ENCODE measurements around the gene BHMT. TPM values are rescaled to one million over a fixed set of nuclear protein-coding genes. Genes with fewer than 3 reads are reported as not detected.

The BHMT gene
- total and polyA plus RNA-seq, 10 of the 15 experiments (the other 5 are each of a cell fraction or from before 2014, with no cell fraction given): 0.44 TPM; not detected in 9

DNA sequence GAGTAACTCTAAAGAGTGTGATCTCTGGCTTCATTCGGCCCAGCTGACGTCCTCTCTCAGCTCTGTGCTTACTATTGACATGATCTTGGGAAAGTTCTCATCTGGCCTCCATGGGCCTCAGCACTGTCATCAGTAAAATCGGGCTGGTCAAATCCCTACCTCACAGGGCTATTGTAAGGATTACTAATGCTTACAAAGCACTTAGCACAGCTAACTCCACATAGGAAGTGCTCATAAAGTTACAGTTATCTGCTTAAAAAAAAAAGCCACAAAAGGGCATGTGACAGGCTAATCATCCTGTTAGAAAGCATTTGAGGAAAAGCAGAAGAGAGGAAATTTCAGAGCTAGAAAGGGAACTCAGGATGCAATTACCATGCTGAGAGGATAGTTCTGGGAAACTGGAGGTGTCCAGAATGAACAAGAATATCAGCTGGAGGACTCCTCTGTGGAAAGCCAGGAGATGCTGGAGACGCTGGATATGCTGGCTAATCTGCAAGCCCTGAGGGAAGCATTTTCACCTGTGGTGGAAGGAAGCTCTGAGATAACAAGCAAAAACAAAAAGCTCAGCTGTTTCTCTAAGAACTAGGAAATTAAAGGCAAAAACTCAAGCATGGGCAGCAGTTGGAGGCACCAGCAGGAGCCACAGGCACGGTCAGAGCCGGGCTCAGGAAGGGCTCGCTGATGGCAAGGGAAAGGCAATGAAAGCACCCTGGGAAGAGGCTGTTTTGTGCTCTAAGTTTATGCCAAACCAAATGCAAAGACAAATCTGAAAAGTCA lies 4.4 kb upstream of the BHMT start (continued):
- TF ChIP-seq, protein P1, sequence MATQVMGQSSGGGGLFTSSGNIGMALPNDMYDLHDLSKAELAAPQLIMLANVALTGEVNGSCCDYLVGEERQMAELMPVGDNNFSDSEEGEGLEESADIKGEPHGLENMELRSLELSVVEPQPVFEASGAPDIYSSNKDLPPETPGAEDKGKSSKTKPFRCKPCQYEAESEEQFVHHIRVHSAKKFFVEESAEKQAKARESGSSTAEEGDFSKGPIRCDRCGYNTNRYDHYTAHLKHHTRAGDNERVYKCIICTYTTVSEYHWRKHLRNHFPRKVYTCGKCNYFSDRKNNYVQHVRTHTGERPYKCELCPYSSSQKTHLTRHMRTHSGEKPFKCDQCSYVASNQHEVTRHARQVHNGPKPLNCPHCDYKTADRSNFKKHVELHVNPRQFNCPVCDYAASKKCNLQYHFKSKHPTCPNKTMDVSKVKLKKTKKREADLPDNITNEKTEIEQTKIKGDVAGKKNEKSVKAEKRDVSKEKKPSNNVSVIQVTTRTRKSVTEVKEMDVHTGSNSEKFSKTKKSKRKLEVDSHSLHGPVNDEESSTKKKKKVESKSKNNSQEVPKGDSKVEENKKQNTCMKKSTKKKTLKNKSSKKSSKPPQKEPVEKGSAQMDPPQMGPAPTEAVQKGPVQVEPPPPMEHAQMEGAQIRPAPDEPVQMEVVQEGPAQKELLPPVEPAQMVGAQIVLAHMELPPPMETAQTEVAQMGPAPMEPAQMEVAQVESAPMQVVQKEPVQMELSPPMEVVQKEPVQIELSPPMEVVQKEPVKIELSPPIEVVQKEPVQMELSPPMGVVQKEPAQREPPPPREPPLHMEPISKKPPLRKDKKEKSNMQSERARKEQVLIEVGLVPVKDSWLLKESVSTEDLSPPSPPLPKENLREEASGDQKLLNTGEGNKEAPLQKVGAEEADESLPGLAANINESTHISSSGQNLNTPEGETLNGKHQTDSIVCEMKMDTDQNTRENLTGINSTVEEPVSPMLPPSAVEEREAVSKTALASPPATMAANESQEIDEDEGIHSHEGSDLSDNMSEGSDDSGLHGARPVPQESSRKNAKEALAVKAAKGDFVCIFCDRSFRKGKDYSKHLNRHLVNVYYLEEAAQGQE (IDR thresholded peaks at IDR 0.05; ENCODE audit: low read depth, low read length): no peak
- no peak for TF ChIP-seq MEF2B (IDR thresholded peaks at IDR 0.05; ENCODE audit: partially characterized antibody, poor library complexity, severe bottlenecking)

DNA sequence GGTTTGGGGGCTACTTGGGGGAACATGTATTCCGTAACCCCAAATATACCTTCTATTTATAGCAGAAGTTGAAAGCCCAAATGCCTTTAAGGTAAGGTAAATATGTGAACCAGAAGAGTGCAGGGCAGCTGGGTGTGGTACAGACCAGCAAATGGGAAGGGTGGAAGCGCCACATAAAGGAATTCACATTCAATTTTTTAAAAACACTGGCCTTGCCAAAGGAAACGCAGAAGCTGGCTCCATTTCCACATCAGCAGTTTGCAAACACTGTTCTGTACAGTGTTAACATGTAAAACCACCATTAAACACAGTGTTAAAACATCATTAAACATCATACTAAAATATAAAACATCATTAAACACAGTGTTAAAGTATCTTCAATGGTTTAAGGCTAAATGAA lies 3.5 kb upstream of the BHMT start:
- H4K20me1 ChIP-seq (ENCODE audit: control insufficient read depth, insufficient read depth): no peaks in the 10 kb centered on the region
- intact Hi-C loops (cut with micrococcal nuclease; ENCODE audit: unreplicated experiment): no loop called here
- no peak for TF ChIP-seq PML (IDR thresholded peaks at IDR 0.05; ENCODE audit: low read length)
- no peak for TF ChIP-seq EZH2 (IDR thresholded peaks at IDR 0.05; ENCODE audit: borderline replicate concordance, control insufficient read depth, low read depth, low read length)
- TF ChIP-seq RAD21 (IDR thresholded peaks at IDR 0.05; ENCODE audit: insufficient read depth, low read depth, low read length): no peak
- no peak for TF ChIP-seq NFYB (IDR thresholded peaks at IDR 0.05; ENCODE audit: insufficient read depth, low read depth, low read length)
- no peak for TF ChIP-seq ZSCAN29 (IDR thresholded peaks at IDR 0.05)
- TF ChIP-seq, protein P2, sequence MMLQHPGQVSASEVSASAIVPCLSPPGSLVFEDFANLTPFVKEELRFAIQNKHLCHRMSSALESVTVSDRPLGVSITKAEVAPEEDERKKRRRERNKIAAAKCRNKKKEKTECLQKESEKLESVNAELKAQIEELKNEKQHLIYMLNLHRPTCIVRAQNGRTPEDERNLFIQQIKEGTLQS (IDR thresholded peaks at IDR 0.05; ENCODE audit: borderline replicate concordance, extremely low read depth, low read depth, low read length): no peak
- no peak for TF ChIP-seq IKZF1 (conservative IDR thresholded peaks at IDR 0.05)
- TF ChIP-seq, protein P3, sequence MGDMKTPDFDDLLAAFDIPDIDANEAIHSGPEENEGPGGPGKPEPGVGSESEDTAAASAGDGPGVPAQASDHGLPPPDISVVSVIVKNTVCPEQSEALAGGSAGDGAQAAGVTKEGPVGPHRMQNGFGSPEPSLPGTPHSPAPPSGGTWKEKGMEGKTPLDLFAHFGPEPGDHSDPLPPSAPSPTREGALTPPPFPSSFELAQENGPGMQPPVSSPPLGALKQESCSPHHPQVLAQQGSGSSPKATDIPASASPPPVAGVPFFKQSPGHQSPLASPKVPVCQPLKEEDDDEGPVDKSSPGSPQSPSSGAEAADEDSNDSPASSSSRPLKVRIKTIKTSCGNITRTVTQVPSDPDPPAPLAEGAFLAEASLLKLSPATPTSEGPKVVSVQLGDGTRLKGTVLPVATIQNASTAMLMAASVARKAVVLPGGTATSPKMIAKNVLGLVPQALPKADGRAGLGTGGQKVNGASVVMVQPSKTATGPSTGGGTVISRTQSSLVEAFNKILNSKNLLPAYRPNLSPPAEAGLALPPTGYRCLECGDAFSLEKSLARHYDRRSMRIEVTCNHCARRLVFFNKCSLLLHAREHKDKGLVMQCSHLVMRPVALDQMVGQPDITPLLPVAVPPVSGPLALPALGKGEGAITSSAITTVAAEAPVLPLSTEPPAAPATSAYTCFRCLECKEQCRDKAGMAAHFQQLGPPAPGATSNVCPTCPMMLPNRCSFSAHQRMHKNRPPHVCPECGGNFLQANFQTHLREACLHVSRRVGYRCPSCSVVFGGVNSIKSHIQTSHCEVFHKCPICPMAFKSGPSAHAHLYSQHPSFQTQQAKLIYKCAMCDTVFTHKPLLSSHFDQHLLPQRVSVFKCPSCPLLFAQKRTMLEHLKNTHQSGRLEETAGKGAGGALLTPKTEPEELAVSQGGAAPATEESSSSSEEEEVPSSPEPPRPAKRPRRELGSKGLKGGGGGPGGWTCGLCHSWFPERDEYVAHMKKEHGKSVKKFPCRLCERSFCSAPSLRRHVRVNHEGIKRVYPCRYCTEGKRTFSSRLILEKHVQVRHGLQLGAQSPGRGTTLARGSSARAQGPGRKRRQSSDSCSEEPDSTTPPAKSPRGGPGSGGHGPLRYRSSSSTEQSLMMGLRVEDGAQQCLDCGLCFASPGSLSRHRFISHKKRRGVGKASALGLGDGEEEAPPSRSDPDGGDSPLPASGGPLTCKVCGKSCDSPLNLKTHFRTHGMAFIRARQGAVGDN (IDR thresholded peaks at IDR 0.05): no peak
- no peaks in the 10 kb centered on the region for H3K9me3 ChIP-seq (replicated peaks; ENCODE audit: control insufficient read depth, insufficient read depth, low read length)
- RAD21 ChIA-PET (ENCODE audit: unreplicated experiment): interaction anchor here (0.6 to 2.7 kb wide), 2 partner anchors 25 to 83 kb away, joined by 3 to 11 read pairs; no protein-coding TSS in a partner anchor
- no peak overlapping the region for H3K4me3 ChIP-seq
- no peak overlapping the region for H3K9ac ChIP-seq (ENCODE audit: control insufficient read depth, insufficient read depth, low read length)
- H3K27ac ChIP-seq (ENCODE audit: control insufficient read depth, insufficient read depth): no peak overlapping the region
- WGBS (ENCODE audit: insufficient coverage, insufficient replicate concordance, low lambda C conversion rate, missing lambda C conversion rate): 42% methylated on average over 3 of the region's 3 CpGs
- peaks cover 4 to 8% of the 10 kb centered on the region in 2 experiments; a peak in 3 of 4 replicates for H3K27me3 ChIP-seq (replicated peaks in 1 of 2; ENCODE audit: control insufficient read depth in 2 of 2, insufficient read depth in 2 of 2, low read length in 1 of 2)
- in situ Hi-C loops (cut with MboI): no loop called here
- BruUV-seq (replicated peaks): no TSS peak
- H3K36me3 ChIP-seq (ENCODE audit: control insufficient read depth in 2 of 2, insufficient read depth in 2 of 2, low read length in 1 of 2): no peaks in the 10 kb centered on the region
- no peaks in the 10 kb centered on the region for H3K79me2 ChIP-seq (ENCODE audit: control insufficient read depth, insufficient read depth, low read length)
- FAIRE-seq: no peak
- no peak for ATAC-seq
- POLR2A ChIA-PET: no interaction called here
- SMC1A ChIA-PET (ENCODE audit: uncharacterized antibody, unreplicated experiment): interaction anchor here (4.2 to 5.7 kb wide), 2 partner anchors 24 to 87 kb away, joined by 17 to 30 read pairs; no protein-coding TSS in a partner anchor
- H2AFZ ChIP-seq (ENCODE audit: control insufficient read depth, low read depth, low read length): no peak overlapping the region
- CTCF ChIA-PET: interaction anchor here (1.5 to 5.7 kb wide), 2 partner anchors 86 to 126 kb away, joined by 3 to 84 read pairs; no protein-coding TSS in a partner anchor
- H3K4me2 ChIP-seq (ENCODE audit: control insufficient read depth, insufficient read depth): no peak overlapping the region
- DNase-seq (ENCODE audit: low read depth, low spot score): no peak
- H3K4me1 ChIP-seq (ENCODE audit: control insufficient read depth, insufficient read depth, low read length): no peaks in the 10 kb centered on the region

All from GM12878 (cell line).